MM.1S (cell line): ENCODE data around the gene LRPPRC.

ENCODE experiments used
- CTCF ChIP-seq: fragments of 300-600 bp; sonication (generic); IDR thresholded peaks from 2 replicates; pipeline ENCODE4 v1.5.1; 2016; ENCODE audit warnings: antibody characterized with exemption, low read length, mixed read lengths
- EZH2 ChIP-seq: fragments of 300-600 bp; sonication (generic); optimal IDR thresholded peaks from 2 replicates; pipeline ENCODE3; 2017; ENCODE audit warnings: low read depth, mild to moderate bottlenecking, antibody characterized with exemption, low read length, mixed read lengths
- EZH2phosphoT487 ChIP-seq: fragments of 300-600 bp; sonication (generic); IDR thresholded peaks from 2 replicates; pipeline ENCODE4 v1.6.1; 2018; ENCODE audit warnings: antibody characterized with exemption, low read length

- TF ChIP-seq CTCF (no peak), EZH2 (no peak), EZH2phosphoT487 (no peak)
These were observed 71.3 kb downstream of the LRPPRC start for GRCh38 chr2:43924463-43924862.
